HK-2 (cell line): ENCODE measurements around the gene PTPRK.

Experiments used
- DNase-seq: peaks from one replicate; pipeline ENCODE4 v3.0.0-alpha.2; 2018; ENCODE audit not compliant: unreplicated experiment

PTPRK gene

GRCh38 chr6:128516514-128516898, 3.9 kb downstream of the PTPRK start:
- DNase-seq: no peak

- DNase-seq: no peak
These were observed 4.6 kb downstream of the PTPRK start for GRCh38 chr6:128515550-128516513.

- no peak for DNase-seq
These were observed 6.5 kb downstream of the PTPRK start for GRCh38 chr6:128513878-128514277.

DNA sequence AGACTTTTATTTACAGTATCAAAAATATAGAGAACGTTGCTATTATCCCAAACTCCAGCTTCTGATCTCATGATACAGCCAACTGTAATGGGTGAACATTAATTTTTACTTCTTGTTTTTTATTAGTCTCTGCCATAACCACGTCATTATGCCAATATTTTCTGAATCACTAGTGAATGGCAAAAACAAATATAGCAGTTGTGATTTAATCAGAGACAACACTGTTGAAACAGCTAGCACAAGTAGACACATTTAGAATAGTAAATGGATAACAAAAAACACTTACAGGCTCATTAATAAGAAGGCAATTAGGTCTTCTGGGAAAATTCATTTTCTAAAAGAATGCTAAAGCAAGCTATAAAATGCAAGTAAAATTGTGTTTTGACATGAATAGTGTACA, 8.1 kb downstream of the PTPRK start:
- no peak for DNase-seq

- DNase-seq: no peak
These were observed 8.9 kb downstream of the PTPRK start for GRCh38 chr6:128511506-128511905.

DNA sequence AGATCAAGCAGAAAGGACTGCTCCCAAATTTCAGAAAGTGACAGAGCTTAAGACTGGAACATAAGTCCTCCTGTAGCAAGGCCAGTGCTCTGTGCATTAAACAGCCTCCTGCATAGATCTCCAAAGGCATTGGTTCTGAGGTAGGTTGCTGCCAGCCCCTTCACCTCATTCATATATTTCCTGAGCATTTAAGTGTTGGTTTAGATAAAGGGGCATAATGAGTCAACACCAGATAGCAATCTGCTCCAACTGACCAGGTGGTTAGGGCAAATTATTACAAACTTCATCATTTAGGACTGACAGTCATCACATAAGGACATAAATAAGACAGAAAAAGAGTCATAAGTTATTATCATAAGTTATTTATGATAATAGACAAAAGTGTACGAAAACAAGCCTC, 10.7 kb downstream of the PTPRK start:
- DNase-seq: no peak

DNA sequence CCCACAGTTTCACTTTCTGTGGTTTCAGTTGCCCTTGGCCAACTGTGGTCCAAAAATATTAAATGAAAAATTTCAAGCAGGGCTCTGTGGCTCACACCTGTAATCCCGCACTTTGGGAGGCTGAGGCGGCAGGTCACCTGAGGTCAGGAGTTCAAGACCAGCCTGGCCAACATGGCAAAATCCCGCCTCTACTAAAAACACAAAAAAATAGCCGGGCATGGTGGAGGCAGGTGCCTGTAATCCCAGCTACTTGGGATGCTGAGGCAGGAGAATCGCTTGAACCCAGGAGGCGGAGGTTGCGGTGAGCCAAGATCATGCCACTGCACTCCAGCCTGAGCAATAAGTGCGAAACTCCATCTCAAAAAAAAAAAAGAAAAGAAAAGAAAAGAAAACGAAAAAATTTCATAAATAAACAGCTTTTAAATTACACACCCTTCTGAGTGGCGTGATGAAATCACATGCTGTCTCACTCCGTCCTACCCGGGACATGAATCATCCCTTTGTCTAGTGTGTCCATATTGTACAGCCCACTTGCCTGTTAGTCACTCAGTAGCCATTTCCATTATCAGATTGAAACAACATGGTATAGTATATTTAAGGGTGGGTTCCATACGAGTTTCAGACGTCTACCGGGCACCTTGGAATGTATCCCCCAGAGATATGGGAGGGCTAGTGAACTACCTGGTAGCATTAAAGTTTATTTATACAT, 11.7 kb downstream of the PTPRK start:
- DNase-seq: peak; percentile 60

DNA sequence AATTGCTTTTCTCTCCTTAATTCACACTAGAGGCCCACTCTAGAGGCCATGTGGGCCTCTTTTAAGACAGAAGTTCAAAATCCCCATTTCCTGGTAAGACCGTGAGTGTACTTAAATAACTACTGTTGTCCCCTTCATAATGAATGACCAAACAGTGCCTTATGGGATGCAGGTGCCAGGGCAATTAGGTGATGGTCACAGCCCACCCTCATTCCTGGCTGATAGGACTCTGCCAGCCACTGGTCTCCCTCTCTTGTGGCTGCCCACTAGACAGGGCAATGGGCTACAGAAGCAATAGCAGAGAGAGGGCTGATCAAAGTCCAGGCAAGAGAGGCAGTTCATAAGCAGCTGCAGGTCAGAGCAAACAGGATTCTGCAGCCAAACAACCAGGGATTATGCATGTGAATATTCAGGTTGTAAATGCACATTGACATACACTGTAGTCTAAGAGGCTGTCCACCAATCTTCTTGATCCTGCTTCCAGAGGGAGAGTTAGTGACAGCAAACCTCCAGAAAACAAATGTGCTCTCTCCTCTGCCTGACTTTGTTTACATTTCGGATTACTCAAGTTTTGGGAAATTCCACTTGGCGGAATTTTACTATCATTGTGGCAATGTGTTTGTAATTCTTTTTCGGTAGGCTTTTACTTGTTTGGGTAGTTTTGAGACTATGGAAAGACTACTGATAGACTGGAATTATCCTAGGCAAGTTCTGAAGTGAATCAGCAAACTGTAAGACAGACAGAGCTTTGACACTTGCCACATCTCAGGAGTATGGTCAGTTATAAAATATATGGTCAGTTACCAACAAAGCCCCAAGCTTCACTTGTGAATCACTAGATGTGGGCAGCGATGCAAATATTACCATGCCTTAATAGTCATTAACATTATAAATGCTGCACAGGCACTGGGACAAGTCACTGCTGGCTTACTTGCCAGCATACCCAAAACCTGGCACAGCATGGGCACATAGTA, 12.8 kb downstream of the PTPRK start:
- no peak for DNase-seq

- no peak for DNase-seq
These were observed 14.8 kb downstream of the PTPRK start for GRCh38 chr6:128505603-128506002.

DNA sequence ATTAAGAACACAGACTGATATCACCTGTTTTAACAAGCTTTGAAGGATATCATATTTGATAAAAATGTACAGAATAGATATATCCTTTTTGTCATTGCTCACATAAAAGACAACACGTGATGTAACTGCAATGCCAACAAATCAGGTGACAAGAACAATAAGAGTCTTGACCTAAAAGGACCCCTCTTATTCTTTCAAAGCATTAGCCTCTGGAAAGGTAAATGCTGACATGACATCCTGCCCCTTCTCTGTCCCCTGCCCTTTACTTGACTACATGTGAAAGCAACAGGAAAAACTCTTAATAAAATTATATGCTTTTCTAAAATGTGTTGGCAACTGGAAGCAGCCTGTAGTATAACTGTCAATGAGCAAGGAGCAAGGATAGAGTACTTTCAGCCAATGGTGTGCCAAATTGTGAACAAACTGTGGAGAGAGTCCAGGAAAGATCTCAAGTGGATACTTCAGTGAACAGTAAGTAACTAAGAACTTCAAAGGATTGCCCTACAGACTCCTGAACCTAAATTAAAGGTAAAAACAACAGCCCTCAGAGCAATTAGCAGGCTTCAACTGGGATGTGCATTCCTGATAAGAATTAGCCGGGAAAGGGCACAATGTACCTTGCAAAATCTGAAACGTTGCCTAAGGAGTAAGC, 16.3 kb downstream of the PTPRK start:
- no peak for DNase-seq

GRCh38 chr6:128500749-128501600, 19.4 kb downstream of the PTPRK start:
- DNase-seq: no peak

- DNase-seq: no peak
These were observed 20.4 kb downstream of the PTPRK start for GRCh38 chr6:128500014-128500413.

- DNase-seq: no peak
These were observed 21.2 kb downstream of the PTPRK start for GRCh38 chr6:128499079-128499731.

DNA sequence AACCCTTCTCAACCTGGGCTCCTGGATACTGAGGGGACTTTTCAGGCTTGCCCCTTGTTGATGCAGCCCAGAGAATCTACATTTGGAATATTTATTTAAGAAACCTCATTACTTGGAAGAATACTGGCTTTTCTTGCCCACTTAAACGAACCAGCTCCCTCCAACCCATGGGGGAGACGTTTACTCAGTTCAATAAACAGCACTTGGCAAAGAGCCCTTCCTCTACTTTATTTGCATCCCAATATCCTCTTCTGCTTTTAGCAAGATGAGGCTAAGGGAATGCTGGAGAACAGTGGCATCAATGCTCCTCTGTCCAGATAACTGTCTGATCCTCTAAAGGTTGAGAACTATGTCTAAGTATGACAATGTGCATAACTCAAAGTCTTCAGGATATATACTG, 22.2 kb downstream of the PTPRK start:
- DNase-seq: no peak

DNA sequence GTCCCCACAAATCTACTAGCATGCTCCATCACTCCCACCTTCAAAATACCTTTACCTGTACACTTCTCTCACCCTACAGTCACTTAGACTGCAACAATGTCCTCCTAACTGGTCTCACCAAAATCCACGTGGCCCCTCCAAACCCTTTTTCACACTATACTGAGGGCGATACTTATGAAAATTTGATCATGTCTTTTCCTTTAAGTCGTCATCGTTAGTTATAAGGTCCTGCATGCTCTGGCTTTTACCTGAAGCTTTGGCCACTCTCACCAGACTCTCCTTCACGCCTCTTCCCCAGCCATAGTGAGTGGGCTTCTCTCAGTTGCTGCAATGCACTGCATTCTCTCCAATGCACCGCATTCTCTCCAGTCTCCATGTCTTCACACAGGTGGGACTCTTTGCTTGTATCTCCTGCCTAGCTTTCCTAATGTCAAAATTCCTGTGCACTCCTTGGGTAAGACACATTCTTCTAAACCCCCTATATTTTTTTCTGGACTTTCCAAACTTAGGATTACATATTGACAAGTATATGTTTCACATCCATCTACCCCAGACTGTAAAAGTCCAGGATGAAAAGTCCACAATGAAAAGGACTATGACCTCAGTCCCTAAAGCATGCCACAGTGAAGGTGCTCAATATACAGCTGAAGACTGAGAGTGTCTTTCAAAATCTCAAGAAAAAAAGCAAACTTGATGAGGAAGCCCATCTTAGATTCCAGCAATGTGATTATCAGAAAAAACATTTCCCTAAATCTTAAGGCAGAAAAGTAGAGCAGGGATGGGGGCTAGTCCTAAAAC, 24.7 kb downstream of the PTPRK start:
- no peak for DNase-seq

- no peak for DNase-seq
These were observed 26.0 kb downstream of the PTPRK start for GRCh38 chr6:128494440-128494839.

DNA sequence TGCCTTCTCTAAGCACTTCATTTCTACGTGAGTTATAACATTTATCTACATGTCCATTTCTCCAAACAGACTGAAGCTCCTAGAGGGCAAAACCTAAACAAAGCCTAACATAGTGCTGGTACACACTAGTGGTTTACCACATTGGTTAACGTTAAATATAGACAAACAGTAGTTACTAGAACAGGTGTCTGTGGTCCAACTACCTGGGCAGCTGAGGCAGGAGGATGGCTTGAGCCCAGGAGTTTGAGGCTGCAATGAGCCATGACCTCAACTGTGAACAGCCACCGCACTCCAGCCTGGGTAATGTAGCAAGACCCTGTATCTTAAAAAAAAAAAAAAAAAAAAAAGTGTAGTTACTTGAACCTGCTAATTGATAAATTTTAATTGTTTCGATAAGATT, 26.5 kb downstream of the PTPRK start:
- no peak for DNase-seq

- no peak for DNase-seq
These were observed 28.0 kb downstream of the PTPRK start for GRCh38 chr6:128492386-128492785.

DNA sequence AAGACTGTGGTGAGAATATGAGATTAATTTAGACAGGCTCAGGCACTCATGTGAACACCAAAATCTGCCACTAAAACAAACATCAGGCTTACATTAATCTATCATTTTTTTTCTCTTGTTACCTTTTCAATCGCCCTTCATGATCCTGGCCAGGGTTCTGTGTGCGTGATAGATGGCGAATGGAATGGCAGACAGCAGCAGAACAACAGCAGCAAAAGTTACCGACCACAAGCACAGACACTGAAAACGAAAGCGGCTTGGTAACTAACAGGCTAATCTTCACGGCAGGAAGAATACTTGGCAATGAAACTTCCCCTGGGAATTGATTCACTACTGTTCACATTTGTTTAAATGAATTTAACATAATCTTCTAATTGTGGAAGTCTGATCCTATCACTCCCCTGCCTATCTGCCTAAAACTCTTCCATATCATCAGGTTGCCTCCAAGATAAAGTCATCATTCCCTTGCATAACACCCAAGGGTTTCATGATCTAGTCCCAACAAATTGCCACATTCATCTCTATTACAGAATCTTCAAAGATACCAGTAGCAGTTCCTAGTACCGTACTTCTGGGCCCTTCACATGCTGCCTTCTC, 28.7 kb downstream of the PTPRK start:
- no peak for DNase-seq
